ENCODE results near the gene NMS. TPM values are rescaled to one million over a fixed set of nuclear protein-coding genes. Genes with fewer than 3 reads are reported as not detected.
A peak's percentile ranks its signal among the peaks of the same experiment; 100 is the strongest.

NMS gene
- total and polyA plus RNA-seq, 9 donors, result not detected

GRCh38 chr2:100483895-100484294 lies 13.6 kb downstream of the NMS start:
- Histone ChIP-seq H3K4me3 (ENCODE audit: low read length) (no peak overlapping the region), H3K36me3 (ENCODE audit: control insufficient read depth, insufficient read depth, low read length) (no peaks in the 10 kb centered on the region), H3K27ac (ENCODE audit: low read length) (no peak overlapping the region), H3K9me3 (replicated peaks; ENCODE audit: control insufficient read depth, low read depth, low read length) (no peaks in the 10 kb centered on the region), H3K4me1 (ENCODE audit: control insufficient read depth, insufficient read depth, low read length) (no peaks in the 10 kb centered on the region), H3K27me3 (ENCODE audit: control insufficient read depth, insufficient read depth, low read length) (no peaks in the 10 kb centered on the region)
- no CpG with 5 or more reads among the region's 5 CpGs for WGBS (ENCODE audit: insufficient coverage)
- DNase-seq, result no peak

GRCh38 chr2:100484390-100484789 lies 14.1 kb downstream of the NMS start:
- no peak overlapping the region for H3K27ac ChIP-seq (ENCODE audit: low read length)
- no peak for DNase-seq
- no peak overlapping the region for H3K4me3 ChIP-seq (ENCODE audit: low read length)
- H3K36me3 ChIP-seq (ENCODE audit: control insufficient read depth, insufficient read depth, low read length), result no peaks in the 10 kb centered on the region
- no peaks in the 10 kb centered on the region for H3K4me1 ChIP-seq (ENCODE audit: control insufficient read depth, insufficient read depth, low read length)
- 100% methylated on average over 1 of the region's 5 CpGs for WGBS (ENCODE audit: insufficient coverage)
- H3K9me3 ChIP-seq (replicated peaks; ENCODE audit: control insufficient read depth, low read depth, low read length), result no peaks in the 10 kb centered on the region
- no peaks in the 10 kb centered on the region for H3K27me3 ChIP-seq (ENCODE audit: control insufficient read depth, insufficient read depth, low read length)

- no peak for DNase-seq
- no peak overlapping the region for H3K4me3 ChIP-seq (ENCODE audit: low read length)
- no CpG with 5 or more reads among the region's 2 CpGs for WGBS (ENCODE audit: insufficient coverage)
Observed at GRCh38 chr2:100485396-100485795, 15.1 kb downstream of the NMS start.

GRCh38 chr2:100494712-100495111 lies 24.4 kb downstream of the NMS start:
- Histone ChIP-seq H3K27me3 (ENCODE audit: control insufficient read depth, insufficient read depth, low read length) (no peaks in the 10 kb centered on the region), H3K4me1 (ENCODE audit: control insufficient read depth, insufficient read depth, low read length) (no peaks in the 10 kb centered on the region), H3K36me3 (ENCODE audit: control insufficient read depth, insufficient read depth, low read length) (no peaks in the 10 kb centered on the region), H3K9me3 (replicated peaks; ENCODE audit: control insufficient read depth, low read depth, low read length) (no peaks in the 10 kb centered on the region), H3K27ac (ENCODE audit: low read length) (no peak overlapping the region), H3K4me3 (ENCODE audit: low read length) (no peak overlapping the region)
- no peak for DNase-seq
- WGBS (ENCODE audit: insufficient coverage), result 57% methylated on average over 5 of the region's 6 CpGs

More at GRCh38 chr2:100485396-100485795, 15.1 kb downstream of the NMS start:
- Histone ChIP-seq H3K9me3 (replicated peaks; ENCODE audit: control insufficient read depth, low read depth, low read length) (no peaks in the 10 kb centered on the region), H3K36me3 (ENCODE audit: control insufficient read depth, insufficient read depth, low read length) (no peaks in the 10 kb centered on the region), H3K4me1 (ENCODE audit: control insufficient read depth, insufficient read depth, low read length) (no peaks in the 10 kb centered on the region), H3K27ac (ENCODE audit: low read length) (no peak overlapping the region), H3K27me3 (ENCODE audit: control insufficient read depth, insufficient read depth, low read length) (no peaks in the 10 kb centered on the region)

GRCh38 chr2:100502782-100503181 lies 32.5 kb downstream of the NMS start:
- Histone ChIP-seq H3K27ac (ENCODE audit: low read length) (no peak overlapping the region), H3K9me3 (replicated peaks; ENCODE audit: control insufficient read depth, low read depth, low read length) (no peaks in the 10 kb centered on the region), H3K27me3 (ENCODE audit: control insufficient read depth, insufficient read depth, low read length) (no peaks in the 10 kb centered on the region), H3K4me3 (ENCODE audit: low read length) (no peak overlapping the region), H3K36me3 (ENCODE audit: control insufficient read depth, insufficient read depth, low read length) (no peaks in the 10 kb centered on the region), H3K4me1 (ENCODE audit: control insufficient read depth, insufficient read depth, low read length) (no peaks in the 10 kb centered on the region)
- WGBS (ENCODE audit: insufficient coverage), result no CpG with 5 or more reads among the region's 2 CpGs
- DNase-seq, result no peak

- no peak for DNase-seq
- H3K36me3 ChIP-seq (ENCODE audit: control insufficient read depth, insufficient read depth, low read length), result no peaks in the 10 kb centered on the region
- peaks cover 6% of the 10 kb centered on the region for H3K9me3 ChIP-seq (replicated peaks; ENCODE audit: control insufficient read depth, low read depth, low read length)
- H3K27me3 ChIP-seq (ENCODE audit: control insufficient read depth, insufficient read depth, low read length), result no peaks in the 10 kb centered on the region
- H3K27ac ChIP-seq (ENCODE audit: low read length), result no peak overlapping the region
- no peak overlapping the region for H3K4me3 ChIP-seq (ENCODE audit: low read length)
- H3K4me1 ChIP-seq (ENCODE audit: control insufficient read depth, insufficient read depth, low read length), result no peaks in the 10 kb centered on the region
Observed at GRCh38 chr2:100504542-100504941, 34.3 kb downstream of the NMS start.

- Histone ChIP-seq H3K4me1 (ENCODE audit: control insufficient read depth, insufficient read depth, low read length) (no peaks in the 10 kb centered on the region), H3K27ac (ENCODE audit: low read length) (no peak overlapping the region), H3K9me3 (replicated peaks; ENCODE audit: control insufficient read depth, low read depth, low read length) (peaks cover 6% of the 10 kb centered on the region), H3K4me3 (ENCODE audit: low read length) (no peak overlapping the region), H3K27me3 (ENCODE audit: control insufficient read depth, insufficient read depth, low read length) (no peaks in the 10 kb centered on the region), H3K36me3 (ENCODE audit: control insufficient read depth, insufficient read depth, low read length) (no peaks in the 10 kb centered on the region)
- WGBS (ENCODE audit: insufficient coverage), result 80% methylated on average over 6 of the region's 7 CpGs
- DNase-seq, result no peak
Observed at GRCh38 chr2:100509066-100509465, 38.8 kb downstream of the NMS start.

GRCh38 chr2:100513650-100514049 lies 43.4 kb downstream of the NMS start:
- Histone ChIP-seq H3K4me3 (ENCODE audit: low read length) (no peak overlapping the region), H3K27ac (ENCODE audit: low read length) (no peak overlapping the region), H3K4me1 (ENCODE audit: control insufficient read depth, insufficient read depth, low read length) (no peaks in the 10 kb centered on the region), H3K36me3 (ENCODE audit: control insufficient read depth, insufficient read depth, low read length) (no peaks in the 10 kb centered on the region), H3K9me3 (replicated peaks; ENCODE audit: control insufficient read depth, low read depth, low read length) (peaks cover 1% of the 10 kb centered on the region), H3K27me3 (ENCODE audit: control insufficient read depth, insufficient read depth, low read length) (no peaks in the 10 kb centered on the region)
- DNase-seq, result peak; percentile 11
- WGBS (ENCODE audit: insufficient coverage), result 80% methylated on average over 2 of the region's 4 CpGs

GRCh38 chr2:100517556-100517955 lies 47.3 kb downstream of the NMS start:
- Histone ChIP-seq H3K27ac (ENCODE audit: low read length) (no peak overlapping the region), H3K27me3 (ENCODE audit: control insufficient read depth, insufficient read depth, low read length) (no peaks in the 10 kb centered on the region), H3K4me3 (ENCODE audit: low read length) (no peak overlapping the region), H3K4me1 (ENCODE audit: control insufficient read depth, insufficient read depth, low read length) (no peaks in the 10 kb centered on the region), H3K36me3 (ENCODE audit: control insufficient read depth, insufficient read depth, low read length) (no peaks in the 10 kb centered on the region), H3K9me3 (replicated peaks; ENCODE audit: control insufficient read depth, low read depth, low read length) (no peaks in the 10 kb centered on the region)
- DNase-seq, result peak; percentile 49
- 20% methylated on average over 1 of the region's 1 CpG for WGBS (ENCODE audit: insufficient coverage)

- 69% methylated on average over 2 of the region's 2 CpGs for WGBS (ENCODE audit: insufficient coverage)
Observed at GRCh38 chr2:100518801-100519200, 48.5 kb downstream of the NMS start.

GRCh38 chr2:100520224-100520623 lies 49.9 kb downstream of the NMS start:
- no peaks in the 10 kb centered on the region for H3K36me3 ChIP-seq (ENCODE audit: control insufficient read depth, insufficient read depth, low read length)
- DNase-seq, result no peak
- H3K27ac ChIP-seq (ENCODE audit: low read length), result no peak overlapping the region
- no peaks in the 10 kb centered on the region for H3K27me3 ChIP-seq (ENCODE audit: control insufficient read depth, insufficient read depth, low read length)
- no peaks in the 10 kb centered on the region for H3K4me1 ChIP-seq (ENCODE audit: control insufficient read depth, insufficient read depth, low read length)
- H3K9me3 ChIP-seq (replicated peaks; ENCODE audit: control insufficient read depth, low read depth, low read length), result no peaks in the 10 kb centered on the region
- WGBS (ENCODE audit: insufficient coverage), result no CpG with 5 or more reads among the region's 2 CpGs
- no peak overlapping the region for H3K4me3 ChIP-seq (ENCODE audit: low read length)

More at GRCh38 chr2:100518801-100519200, 48.5 kb downstream of the NMS start:
- no peaks in the 10 kb centered on the region for H3K9me3 ChIP-seq (replicated peaks; ENCODE audit: control insufficient read depth, low read depth, low read length)
- H3K4me3 ChIP-seq (ENCODE audit: low read length), result no peak overlapping the region
- no peaks in the 10 kb centered on the region for H3K4me1 ChIP-seq (ENCODE audit: control insufficient read depth, insufficient read depth, low read length)
- no peaks in the 10 kb centered on the region for H3K36me3 ChIP-seq (ENCODE audit: control insufficient read depth, insufficient read depth, low read length)
- H3K27ac ChIP-seq (ENCODE audit: low read length), result no peak overlapping the region
- no peaks in the 10 kb centered on the region for H3K27me3 ChIP-seq (ENCODE audit: control insufficient read depth, insufficient read depth, low read length)
- DNase-seq, result no peak
